GM19372 (cell line): ENCODE measurements around the gene NRXN2.
"Not testable (repeated sequence)": the region's sequence is repeated elsewhere in the genome, so short reads cannot be mapped to it uniquely, and the experiment has no call there.

Experiments used
- ATAC-seq: cut with Tn5 transposase; IDR thresholded peaks from one replicate; pipeline ENCODE4 v1.9.1; 2021; ENCODE audit warnings: mild to moderate bottlenecking, low read depth, moderate library complexity; ENCODE audit not compliant: unreplicated experiment

Gene NRXN2

DNA sequence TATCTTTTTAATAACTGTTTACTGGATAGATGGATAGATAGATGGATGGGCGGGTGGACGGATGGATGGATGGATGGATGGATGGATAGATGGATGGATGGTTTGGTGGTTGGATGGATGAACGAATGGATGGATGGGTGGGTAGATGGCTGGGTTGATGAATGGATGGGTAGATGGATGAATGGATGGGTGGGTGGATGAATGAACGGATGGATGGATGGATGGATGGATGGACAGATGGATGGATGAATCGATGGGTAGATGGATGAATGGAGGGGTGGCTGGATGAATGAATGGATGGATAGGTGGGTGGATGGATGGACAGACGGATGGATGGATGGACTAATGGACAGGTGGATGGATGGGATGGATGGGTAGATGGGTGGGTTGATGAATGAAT, 145.8 kb downstream of the NRXN2 start:
- ATAC-seq, result no peak

DNA sequence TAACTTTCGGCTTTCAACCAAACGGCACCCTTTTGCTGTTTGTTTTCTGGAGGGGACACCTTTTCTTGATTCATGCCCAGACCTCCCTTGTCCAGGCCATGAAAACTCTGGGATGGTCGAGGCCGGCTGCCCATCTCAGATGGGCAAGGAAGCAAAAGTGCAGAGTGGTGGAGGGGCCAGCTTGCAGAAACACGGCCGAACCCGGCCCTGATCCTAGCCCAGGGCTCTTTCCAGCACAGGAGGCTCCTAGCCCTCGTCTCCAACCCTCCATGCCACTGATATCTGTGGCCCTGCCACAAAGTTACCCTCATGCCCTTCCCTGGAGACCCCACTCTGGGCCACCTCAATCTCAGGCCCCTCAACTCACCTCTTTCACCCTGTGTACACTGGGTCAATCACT, 150.9 kb downstream of the NRXN2 start:
- no peak for ATAC-seq

DNA sequence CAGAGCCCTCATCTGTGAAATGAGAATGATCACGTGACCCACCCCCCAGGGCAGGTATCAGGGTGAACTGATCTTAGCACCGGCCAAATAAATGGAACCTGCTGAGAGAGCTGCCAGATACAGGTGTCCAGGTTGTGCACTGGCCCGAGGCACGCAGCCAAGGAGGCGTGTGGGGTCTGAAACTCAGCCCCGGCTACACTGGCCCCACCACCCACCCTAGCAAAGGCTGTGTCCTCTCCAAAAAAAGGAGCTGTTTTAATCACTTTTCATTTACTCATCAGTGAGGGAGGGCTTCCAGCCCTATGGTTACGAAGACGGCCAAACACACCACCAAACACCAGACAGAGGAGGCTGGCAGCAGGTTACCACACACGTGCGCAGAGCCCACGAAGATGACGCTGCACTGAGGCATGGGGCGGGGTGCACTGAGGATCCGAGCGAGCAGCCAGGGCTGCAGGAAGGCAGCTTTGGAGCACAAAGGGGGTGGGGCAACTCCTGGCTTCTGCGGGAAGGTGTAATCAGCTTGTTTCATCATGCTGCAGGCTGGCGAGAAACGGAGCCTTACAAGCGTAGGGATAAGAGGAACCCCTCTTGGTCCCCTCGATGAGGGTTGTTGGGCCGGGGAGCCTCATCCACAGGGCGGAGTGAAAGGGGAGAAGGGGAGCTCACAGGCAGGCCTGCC, 151.4 kb downstream of the NRXN2 start:
- ATAC-seq, result no peak

DNA sequence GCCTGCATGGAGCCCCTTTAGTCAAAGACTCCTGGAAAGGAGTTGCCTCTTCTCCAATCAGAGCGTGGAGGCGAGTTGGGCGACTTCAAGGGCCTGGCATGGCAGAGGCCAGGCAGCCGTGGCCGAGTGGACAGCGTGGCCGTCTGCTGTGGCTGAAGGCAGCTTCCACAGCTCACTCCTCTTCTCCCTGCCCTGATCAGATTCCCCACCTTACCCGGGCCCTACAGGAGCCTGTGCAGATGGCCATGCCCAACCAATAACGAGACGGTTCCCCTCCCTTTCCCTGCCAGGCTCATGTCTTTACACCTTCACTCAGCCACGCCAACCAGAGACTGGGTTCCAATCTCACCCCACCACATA, 152.0 kb downstream of the NRXN2 start:
- no peak for ATAC-seq

DNA sequence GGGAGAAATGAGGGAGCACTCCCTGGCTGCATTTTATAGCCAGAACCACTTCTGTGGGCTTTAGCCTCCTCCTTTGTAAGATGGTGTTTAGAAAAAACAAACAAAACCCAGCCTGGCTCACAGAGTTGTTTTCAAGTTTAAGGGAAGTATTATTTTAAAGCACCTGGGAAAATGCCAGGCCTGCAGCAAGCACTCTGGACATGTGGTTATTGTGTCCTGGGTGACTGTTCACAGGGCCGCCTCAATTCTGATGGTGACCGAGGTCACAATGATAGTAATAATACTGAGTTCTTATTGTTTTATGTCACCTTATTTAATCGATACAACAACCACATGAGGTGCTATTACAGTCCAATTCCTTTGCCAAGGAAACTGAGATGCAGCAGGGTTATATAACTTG, 152.7 kb downstream of the NRXN2 start:
- no peak for ATAC-seq

DNA sequence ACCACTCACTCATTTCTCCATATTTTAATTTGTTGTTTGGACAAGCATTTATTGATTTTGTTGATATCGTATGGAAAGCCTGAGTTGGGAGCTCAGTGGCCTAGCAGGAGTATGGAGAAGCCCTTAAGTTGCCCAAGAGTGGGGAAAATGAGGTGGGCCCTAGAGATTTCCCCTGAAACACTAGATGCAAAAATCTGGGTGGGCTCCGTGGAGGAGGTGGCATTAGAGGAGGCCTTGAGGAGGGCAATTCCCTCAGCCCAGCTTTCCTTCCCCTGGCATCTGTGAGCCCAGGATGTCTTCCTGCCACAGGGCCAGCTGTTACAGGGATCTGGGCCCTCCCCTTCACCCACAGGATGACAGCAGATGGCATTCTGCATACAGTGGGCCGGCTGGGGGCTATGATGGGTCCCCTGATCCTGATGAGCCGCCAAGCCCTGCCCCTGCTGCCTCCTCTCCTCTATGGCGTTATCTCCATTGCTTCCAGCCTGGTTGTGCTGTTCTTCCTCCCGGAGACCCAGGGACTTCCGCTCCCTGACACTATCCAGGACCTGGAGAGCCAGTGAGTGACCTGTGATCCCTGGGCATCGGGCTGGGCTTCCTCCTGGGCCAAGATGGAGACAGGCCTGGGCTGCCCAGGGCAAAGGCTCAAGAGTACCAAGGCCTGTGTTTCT, 153.6 kb downstream of the NRXN2 start:
- ATAC-seq, result no peak

DNA sequence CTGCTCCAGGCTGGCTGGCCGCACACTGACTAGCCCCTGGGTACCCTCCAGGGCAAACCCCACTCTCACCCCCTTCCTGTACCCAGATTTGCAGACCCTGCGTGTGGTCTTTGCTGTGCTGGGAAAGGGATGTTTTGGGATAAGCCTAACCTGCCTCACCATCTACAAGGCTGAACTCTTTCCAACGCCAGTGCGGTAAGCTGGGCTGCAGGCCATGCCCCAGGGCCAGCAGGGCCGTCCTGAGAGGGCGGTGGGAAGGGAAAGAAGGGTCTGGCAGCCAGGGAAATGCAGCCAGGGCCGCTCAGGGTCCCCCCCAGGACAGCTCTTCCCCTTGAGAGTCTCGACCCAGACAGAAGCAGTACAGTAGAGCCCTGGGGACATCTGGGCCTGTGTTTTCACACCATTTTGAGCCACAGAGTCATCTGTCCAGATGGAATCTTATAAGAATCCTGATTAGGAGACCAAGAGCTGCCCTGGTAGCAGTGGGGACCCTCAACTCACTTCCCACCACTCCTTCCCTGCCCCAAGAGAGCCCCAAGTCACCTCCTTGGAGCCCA, 154.3 kb downstream of the NRXN2 start:
- no peak for ATAC-seq

DNA sequence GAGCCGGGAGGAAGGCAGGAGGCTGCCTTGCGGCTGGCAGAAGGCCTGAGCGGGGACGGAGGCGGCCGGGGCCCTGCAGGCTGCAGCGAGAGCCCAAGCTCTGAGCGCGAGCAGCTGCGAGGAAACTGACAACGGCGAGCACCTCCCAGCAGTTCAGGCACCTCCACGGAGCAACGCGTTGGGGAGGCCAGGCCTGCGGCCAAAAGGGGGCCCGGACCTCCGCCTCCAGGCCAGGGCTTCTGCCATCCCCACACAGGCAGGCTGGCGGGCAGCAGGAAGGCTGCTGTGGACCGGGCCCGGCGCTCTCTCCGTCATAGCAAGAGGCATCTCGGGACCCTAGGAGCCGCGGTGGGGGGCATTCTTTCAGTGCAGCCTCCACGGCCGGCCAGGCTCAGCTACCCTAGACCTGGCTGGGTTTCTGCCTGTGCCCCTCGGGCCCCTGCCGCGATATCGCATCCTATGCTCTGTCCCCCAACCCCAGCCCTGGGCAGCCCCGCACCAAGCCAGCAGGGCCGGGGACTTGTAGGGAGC, 154.9 kb downstream of the NRXN2 start:
- no peak for ATAC-seq

DNA sequence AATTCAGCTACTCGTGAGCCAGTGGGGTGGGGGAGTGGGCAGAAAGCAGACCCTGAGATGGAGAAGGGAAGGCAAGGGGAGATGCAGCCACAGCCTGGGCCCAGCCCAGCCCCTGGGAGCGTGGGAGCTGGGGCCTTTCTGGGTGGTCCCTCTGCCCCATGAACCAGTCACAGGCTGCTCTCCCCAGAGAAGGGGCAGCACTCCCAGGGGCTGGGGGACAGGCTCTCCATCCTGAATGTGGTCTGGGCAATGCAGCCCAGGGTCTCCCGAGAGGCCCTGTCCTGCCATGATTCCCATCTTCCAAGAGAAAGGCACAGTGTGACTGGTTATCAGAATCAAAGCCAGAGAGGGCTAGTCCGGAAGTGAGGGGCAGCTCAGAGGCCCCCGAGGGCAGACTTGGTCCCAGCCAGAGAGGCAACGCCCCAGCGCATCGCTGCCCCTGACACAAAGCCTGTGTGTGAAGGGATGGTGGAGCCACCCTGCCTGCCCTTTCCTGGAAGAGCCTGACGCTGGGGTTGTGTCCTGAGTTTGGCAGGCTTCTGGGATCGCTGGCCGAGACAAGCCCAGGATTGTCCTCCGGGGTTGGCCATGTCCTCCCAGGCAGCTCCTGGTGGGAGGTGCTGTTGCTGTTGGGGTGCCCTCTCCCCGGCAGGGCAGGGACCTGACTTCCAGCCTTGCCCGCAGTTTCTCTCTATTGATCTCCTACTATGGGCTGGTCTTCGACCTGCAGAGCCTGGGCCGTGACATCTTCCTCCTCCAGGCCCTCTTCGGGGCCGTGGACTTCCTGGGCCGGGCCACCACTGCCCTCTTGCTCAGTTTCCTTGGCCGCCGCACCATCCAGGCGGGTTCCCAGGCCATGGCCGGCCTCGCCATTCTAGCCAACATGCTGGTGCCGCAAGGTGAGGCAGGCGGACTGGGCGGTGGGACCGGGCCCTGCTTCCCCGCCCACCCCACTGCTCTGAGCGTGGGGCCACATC, 155.8 kb downstream of the NRXN2 start:
- ATAC-seq, result no peak

DNA sequence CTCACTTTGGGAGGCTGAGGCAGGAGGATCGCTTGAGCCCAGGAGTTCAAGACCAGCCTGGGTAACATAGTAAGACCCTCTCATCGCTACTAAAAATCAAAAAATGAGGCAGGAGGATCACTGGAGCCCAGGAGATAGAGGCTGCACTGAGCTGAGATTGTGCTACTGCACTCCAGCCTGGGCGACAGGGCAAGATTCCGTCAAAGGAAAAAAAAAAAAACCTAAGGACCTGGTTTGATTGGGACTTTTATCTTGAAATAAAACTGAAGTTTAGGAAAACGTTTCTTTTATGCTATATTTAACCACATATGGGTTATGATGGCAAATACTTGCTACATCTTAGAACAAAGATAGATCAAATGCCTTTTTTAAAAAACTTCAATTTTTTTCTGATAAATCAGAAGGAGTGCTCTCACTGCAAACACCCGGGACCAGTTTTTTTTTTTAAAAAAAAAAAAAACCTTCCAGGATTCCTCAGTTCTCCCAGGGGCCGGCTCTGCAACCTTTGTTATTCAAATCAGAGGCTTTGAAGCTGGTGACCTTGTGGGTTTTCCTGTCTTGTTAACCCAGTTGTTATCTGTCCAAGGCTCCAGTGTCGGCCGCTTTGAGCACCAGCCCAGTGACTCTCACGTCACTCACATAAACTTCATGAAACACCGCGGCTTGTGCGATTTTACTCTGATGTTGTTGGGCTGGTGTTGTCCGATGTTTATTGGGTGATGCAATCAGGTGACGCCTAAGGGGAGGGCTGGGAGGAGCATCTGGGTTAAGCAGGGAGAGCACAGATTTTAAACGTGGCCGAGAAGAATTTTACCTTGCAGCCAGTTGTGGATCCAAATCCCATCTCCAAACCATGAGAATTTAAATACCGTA, 156.7 kb downstream of the NRXN2 start:
- ATAC-seq, result no peak

DNA sequence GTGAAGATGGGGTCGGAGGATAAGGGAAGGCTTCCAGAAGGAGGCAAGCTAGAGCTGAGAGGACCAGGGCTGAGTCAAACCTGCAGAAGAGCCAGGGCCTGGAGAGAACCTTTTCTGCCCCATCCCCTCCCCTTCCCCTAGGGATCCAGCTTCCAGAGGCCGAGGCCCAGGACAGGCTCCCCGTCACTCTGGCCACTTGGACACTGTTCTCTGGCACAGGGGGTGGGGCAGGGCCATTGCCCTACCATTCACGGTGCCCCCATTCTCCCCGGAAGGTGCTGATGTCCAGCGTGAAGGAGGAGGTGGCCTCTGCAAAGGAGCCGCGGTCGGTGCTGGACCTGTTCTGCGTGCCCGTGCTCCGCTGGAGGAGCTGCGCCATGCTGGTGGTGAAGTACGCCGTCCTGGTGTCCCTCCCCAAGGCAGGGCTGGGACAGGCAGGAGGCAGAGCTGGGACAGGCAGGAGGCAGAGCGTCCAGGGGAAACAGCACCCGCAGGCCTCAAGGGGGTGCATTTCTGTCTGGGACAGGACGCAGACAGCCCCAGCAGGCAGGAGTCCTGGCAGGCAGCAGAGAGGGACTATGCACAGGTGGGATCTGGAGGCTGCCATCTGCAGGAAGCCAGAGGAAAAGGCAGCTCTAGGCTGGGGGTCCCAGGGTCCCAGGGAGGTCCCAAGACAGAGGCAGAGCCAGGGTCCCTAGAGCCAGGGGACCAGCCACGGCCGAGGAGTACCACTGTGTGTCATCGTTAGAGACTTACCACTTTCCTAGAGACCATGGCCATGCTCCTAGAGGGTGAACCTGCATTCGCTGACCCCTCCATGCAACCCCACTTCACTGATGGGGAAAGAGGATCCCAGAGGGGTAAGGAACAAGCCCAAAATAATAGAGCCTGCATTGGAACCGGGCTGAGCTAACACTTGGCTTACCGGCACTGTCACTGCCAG, 157.8 kb downstream of the NRXN2 start:
- ATAC-seq, result no peak

DNA sequence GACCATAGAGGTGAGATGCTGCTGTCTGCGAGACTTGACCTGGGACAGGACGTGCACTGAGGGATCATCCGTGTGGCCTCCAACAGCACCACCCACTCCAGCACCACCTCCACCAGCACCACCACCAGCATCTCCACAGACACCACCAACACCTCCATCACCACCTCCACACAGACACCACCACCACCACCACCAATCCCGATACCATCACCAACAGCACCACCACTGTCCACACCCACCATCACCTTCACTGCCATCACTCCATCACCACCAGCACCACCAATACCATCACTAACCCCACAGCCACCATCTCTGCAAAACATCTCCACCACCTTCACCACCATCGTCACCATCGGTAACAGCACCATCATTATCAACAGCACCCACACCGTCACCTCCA, 158.6 kb downstream of the NRXN2 start:
- ATAC-seq, result no peak

DNA sequence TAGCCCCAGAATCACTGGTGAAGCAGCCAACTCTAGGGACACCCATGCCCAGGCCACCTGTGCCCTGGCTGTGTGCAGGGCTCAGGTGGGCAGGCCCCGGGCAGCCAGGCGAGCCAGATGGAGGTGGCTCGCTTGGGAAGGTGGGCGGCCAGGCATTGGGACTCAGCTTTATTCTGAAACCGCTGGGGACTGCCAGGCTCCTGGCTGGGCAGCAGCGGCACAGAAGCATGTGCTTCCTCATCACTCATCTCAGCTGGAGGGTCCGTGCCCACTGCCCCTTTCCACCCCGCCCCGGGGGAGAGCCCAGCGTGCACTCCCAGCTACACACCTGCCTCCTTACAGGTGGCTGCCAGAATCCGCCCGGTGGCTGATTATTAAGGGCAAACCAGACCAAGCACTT, 159.0 kb downstream of the NRXN2 start:
- no peak for ATAC-seq

DNA sequence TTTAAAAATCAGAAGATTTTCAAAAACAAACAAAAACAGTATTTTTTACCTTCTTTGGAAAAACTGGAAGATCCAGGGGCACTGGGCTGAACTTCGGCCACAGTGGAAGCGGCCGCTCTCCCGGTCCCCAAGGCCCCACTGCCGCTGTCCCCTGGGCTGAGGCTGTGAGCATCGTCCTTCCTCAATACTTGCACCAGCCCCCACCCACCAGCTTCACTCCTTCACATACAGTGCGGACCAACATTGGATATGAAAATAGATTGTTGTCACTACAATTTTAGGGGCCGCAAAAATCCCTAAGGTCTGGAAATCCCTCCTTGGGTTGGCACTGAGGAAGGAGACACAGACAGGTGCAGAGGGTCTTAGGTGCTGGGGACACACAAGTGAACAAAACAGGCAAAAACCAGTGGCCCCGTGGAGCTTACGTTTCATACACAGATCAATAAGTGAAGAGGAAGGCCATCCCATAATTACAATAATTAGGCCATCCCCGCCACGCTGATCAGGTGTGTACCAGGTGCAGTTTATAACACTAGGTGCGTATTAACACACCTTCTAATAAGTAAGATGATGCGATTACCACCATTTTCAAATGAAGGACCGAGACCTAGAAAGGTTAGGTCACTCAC, 160.2 kb downstream of the NRXN2 start:
- no peak for ATAC-seq

DNA sequence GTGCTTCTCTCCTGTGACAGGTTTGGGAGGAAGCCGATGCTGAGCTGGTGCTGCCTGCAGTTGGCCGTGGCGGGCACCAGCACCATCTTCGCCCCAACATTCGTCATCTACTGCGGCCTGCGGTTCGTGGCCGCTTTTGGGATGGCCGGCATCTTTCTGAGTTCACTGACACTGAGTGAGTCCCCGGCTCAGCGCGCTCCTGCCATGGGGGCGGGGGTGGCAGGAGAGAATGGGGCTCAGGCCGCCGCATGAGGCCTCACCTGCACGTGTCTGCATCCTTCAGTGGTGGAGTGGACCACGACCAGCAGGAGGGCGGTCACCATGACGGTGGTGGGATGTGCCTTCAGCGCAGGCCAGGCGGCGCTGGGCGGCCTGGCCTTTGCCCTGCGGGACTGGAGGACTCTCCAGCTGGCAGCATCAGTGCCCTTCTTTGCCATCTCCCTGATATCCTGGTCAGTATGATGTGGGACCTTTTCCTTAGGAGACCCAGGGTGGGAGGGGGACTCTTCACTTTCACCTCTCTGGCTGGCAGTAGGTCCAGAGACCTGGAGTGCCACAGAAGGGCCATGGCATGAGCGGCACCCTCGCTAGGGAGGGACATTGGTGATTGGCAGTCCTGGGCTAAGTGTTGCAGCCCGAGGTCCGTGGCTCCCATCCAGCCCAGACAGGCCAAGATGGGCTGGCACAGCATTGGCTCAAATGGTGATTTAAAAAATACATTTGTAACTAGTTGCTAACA, 160.8 kb downstream of the NRXN2 start:
- ATAC-seq, result no peak

DNA sequence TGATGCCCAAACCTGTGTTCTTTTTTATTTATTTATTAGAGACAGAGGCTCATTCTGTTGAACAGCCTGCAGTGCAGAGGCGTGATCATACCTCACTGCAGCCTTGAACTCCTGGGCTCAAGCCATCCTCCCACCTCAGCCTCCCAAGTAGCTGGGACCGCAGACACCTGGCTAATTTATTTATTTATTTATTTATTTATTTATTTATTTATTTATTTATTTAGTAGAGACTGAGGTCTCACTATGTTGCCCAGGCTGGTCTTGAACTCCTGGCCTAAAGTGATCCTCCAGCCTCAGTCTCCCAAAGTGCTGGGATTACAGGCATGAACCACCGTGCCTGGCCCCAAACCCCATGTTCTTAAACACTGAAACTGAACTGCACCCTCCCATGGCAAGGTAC, 161.6 kb downstream of the NRXN2 start:
- not testable (repeated sequence) for ATAC-seq

DNA sequence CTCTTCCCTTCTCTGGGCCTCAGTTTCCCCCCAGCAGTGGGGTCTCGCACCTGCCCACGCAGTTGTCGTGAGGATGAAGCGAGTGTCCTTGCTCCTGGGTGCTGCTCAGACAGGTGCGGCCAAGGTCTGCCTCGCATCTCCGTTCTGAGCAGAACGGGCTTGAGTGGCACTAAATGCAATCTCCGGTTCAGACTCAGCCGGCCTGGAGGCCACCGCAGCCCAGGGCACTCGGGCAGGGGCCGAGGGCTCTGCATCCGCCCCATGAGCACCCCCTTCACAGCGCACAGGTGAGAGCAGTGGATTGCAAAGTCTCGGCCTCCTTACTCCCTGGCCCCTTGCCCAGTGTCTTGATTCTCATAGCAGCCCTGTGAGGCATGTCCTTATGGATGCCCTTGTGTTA, 162.1 kb downstream of the NRXN2 start:
- no peak for ATAC-seq
